Mesendoderm (in vitro differentiated cells): ENCODE results near the gene TGFB1I1.

ENCODE experiments used
- DNase-seq: peaks from one replicate; pipeline ENCODE4 v3.0.0; 2013
- H2AK5ac ChIP-seq: 2 replicates; pipeline ENCODE4 v1.6.1; 2013; ENCODE audit warnings: low read length, inconsistent platforms
- H2BK120ac ChIP-seq: 2 replicates; pipeline ENCODE4 v1.6.1; 2013; ENCODE audit warnings: low read depth, mild to moderate bottlenecking, low read length, moderate library complexity, mixed read lengths
- H2BK15ac ChIP-seq: replicated peaks from 2 replicates; pipeline ENCODE4 v1.6.1; 2013; ENCODE audit warnings: low read depth, mild to moderate bottlenecking, moderate library complexity
- H2BK5ac ChIP-seq: 2 replicates; pipeline ENCODE4 v1.6.1; 2013; ENCODE audit warnings: low read length, inconsistent platforms
- H3K18ac ChIP-seq: 2 replicates; pipeline ENCODE4 v1.6.1; 2013; ENCODE audit warnings: mild to moderate bottlenecking, low read length, mixed read lengths
- H3K23ac ChIP-seq: one replicate; pipeline ENCODE4 v1.6.1; 2013; ENCODE audit warnings: low read length
- H3K27ac ChIP-seq: 2 replicates; pipeline ENCODE4 v1.5.1; 2013; ENCODE audit warnings: low read depth, mild to moderate bottlenecking, inconsistent platforms, low read length, moderate library complexity
- H3K27me3 ChIP-seq: 2 replicates; pipeline ENCODE4 v1.6.1; 2013; ENCODE audit warnings: low read length, control low read depth, mild to moderate bottlenecking, inconsistent platforms; ENCODE audit not compliant: insufficient read depth, poor library complexity
- H3K36me3 ChIP-seq: 2 replicates; pipeline ENCODE4 v1.6.1; 2013; ENCODE audit warnings: low read length, inconsistent platforms; ENCODE audit not compliant: control insufficient read depth, insufficient read depth
- H3K4ac ChIP-seq: one replicate; pipeline ENCODE4 v1.6.1; 2013; ENCODE audit warnings: low read depth, mild to moderate bottlenecking, low read length, moderate library complexity
- H3K4me1 ChIP-seq: 2 replicates; pipeline ENCODE4 v1.6.1; 2013; ENCODE audit warnings: low read depth, low read length, inconsistent platforms; ENCODE audit not compliant: control insufficient read depth
- H3K4me2 ChIP-seq: 2 replicates; pipeline ENCODE4 v1.6.1; 2013; ENCODE audit warnings: low read length
- H3K4me3 ChIP-seq: 2 replicates; pipeline ENCODE4 v1.5.1; 2013; ENCODE audit warnings: mild to moderate bottlenecking, low read length
- H3K56ac ChIP-seq: one replicate; pipeline ENCODE4 v1.6.1; 2013; ENCODE audit warnings: low read length
- H3K79me1 ChIP-seq: 2 replicates; pipeline ENCODE4 v1.6.1; 2013; ENCODE audit warnings: low read length, inconsistent platforms
- H3K79me2 ChIP-seq: 2 replicates; pipeline ENCODE4 v1.6.1; 2013; ENCODE audit warnings: mild to moderate bottlenecking, low read length; ENCODE audit not compliant: control insufficient read depth, insufficient read depth
- H3K9ac ChIP-seq: 2 replicates; pipeline ENCODE4 v1.6.1; 2013; ENCODE audit warnings: low read length, inconsistent platforms
- H4K5ac ChIP-seq: one replicate; pipeline ENCODE4 v1.6.1; 2013; ENCODE audit warnings: low read length
- H4K8ac ChIP-seq: one replicate; pipeline ENCODE4 v1.6.1; 2013; ENCODE audit warnings: low read depth, mild to moderate bottlenecking, control low read depth, low read length, moderate library complexity
- WGBS: extraction: QIAGEN DNeasy Blood & Tissue Kit; methylation state at CpG from one replicate; pipeline ENCODE4 v1.1.7; 2013; ENCODE audit warnings: low lambda C conversion rate, missing lambda C conversion rate; ENCODE audit not compliant: insufficient coverage; ENCODE audit errors: extremely low coverage; 5-methylcytosine and 5-hydroxymethylcytosine counted together

The TGFB1I1 gene

GRCh38 chr16:31485571-31485970 is 13.6 kb downstream of the TGFB1I1 start:
- no peak for DNase-seq
- Histone ChIP-seq H3K18ac (no peak overlapping the region), H3K9ac (no peak overlapping the region), H3K4me2 (no peak overlapping the region), H2BK15ac (no peak overlapping the region), H3K4me3 (no peak overlapping the region), H3K56ac (no peak overlapping the region), H3K23ac (no peak overlapping the region), H3K4me1 (no peaks in the 10 kb centered on the region), H4K5ac (no peak overlapping the region), H2BK120ac (no peak overlapping the region), H4K8ac (no peak overlapping the region), H3K36me3 (no peaks in the 10 kb centered on the region), H2AK5ac (no peak overlapping the region), H2BK5ac (no peak overlapping the region), H3K27me3 (peaks cover 12% of the 10 kb centered on the region), H3K4ac (no peak overlapping the region), H3K79me2 (no peaks in the 10 kb centered on the region), H3K27ac (no peak overlapping the region), H3K79me1 (no peaks in the 10 kb centered on the region)
- WGBS, result no CpG with 5 or more reads among the region's 17 CpGs

GRCh38 chr16:31486045-31486444 is 14.1 kb downstream of the TGFB1I1 start:
- Histone ChIP-seq H3K4ac (no peak overlapping the region), H2AK5ac (no peak overlapping the region), H3K23ac (no peak overlapping the region), H2BK120ac (no peak overlapping the region), H2BK5ac (no peak overlapping the region), H3K4me2 (no peak overlapping the region), H3K56ac (no peak overlapping the region), H3K79me1 (no peaks in the 10 kb centered on the region), H2BK15ac (no peak overlapping the region), H4K5ac (no peak overlapping the region), H3K27ac (no peak overlapping the region), H3K18ac (no peak overlapping the region), H3K27me3 (peaks cover 12% of the 10 kb centered on the region), H3K4me3 (no peak overlapping the region), H4K8ac (no peak overlapping the region), H3K79me2 (no peaks in the 10 kb centered on the region), H3K4me1 (no peaks in the 10 kb centered on the region), H3K36me3 (no peaks in the 10 kb centered on the region), H3K9ac (no peak overlapping the region)
- no CpG with 5 or more reads among the region's 5 CpGs for WGBS
- DNase-seq, result no peak

GRCh38 chr16:31487071-31487719 is 15.2 kb downstream of the TGFB1I1 start:
- Histone ChIP-seq H3K9ac (no peak overlapping the region), H3K4me3 (no peak overlapping the region), H2BK120ac (no peak overlapping the region), H2AK5ac (no peak overlapping the region), H4K8ac (no peak overlapping the region), H3K18ac (no peak overlapping the region), H3K56ac (peak overlapping the region; percentile 30), H2BK15ac (no peak overlapping the region), H3K36me3 (no peaks in the 10 kb centered on the region), H4K5ac (no peak overlapping the region), H2BK5ac (no peak overlapping the region), H3K79me1 (no peaks in the 10 kb centered on the region), H3K4me1 (no peaks in the 10 kb centered on the region), H3K23ac (no peak overlapping the region), H3K27me3 (peaks cover 12% of the 10 kb centered on the region), H3K27ac (no peak overlapping the region), H3K79me2 (no peaks in the 10 kb centered on the region), H3K4me2 (peak overlapping the region; percentile 85), H3K4ac (no peak overlapping the region)
- WGBS, result no CpG with 5 or more reads among the region's 48 CpGs
- no peak for DNase-seq

- H3K4ac ChIP-seq, result no peak overlapping the region
- peaks cover 12% of the 10 kb centered on the region for H3K27me3 ChIP-seq
- H3K56ac ChIP-seq, result peak overlapping the region; percentile 42
- H2AK5ac ChIP-seq, result no peak overlapping the region
- no peaks in the 10 kb centered on the region for H3K79me1 ChIP-seq
- H3K79me2 ChIP-seq, result no peaks in the 10 kb centered on the region
- peak overlapping the region; percentile 85 for H3K4me2 ChIP-seq
- H4K5ac ChIP-seq, result no peak overlapping the region
- H3K9ac ChIP-seq, result peak overlapping the region; percentile 47
- H3K36me3 ChIP-seq, result no peaks in the 10 kb centered on the region
- no CpG with 5 or more reads among the region's 60 CpGs for WGBS
- H2BK120ac ChIP-seq, result no peak overlapping the region
- H3K18ac ChIP-seq, result no peak overlapping the region
- peak; percentile 53 for DNase-seq
- H2BK15ac ChIP-seq, result no peak overlapping the region
- peak overlapping the region; percentile 4 for H3K4me3 ChIP-seq
- no peak overlapping the region for H2BK5ac ChIP-seq
- no peak overlapping the region for H3K23ac ChIP-seq
- H4K8ac ChIP-seq, result no peak overlapping the region
- H3K4me1 ChIP-seq, result no peaks in the 10 kb centered on the region
- H3K27ac ChIP-seq, result no peak overlapping the region
These were observed 15.9 kb downstream of the TGFB1I1 start for GRCh38 chr16:31487720-31488467.

GRCh38 chr16:31488468-31489297 is 16.7 kb downstream of the TGFB1I1 start:
- Histone ChIP-seq H3K79me2 (no peaks in the 10 kb centered on the region), H2BK5ac (no peak overlapping the region), H3K18ac (no peak overlapping the region), H3K23ac (no peak overlapping the region), H3K36me3 (no peaks in the 10 kb centered on the region), H3K27me3 (peaks cover 12% of the 10 kb centered on the region), H4K8ac (no peak overlapping the region), H2BK15ac (no peak overlapping the region), H3K56ac (peak overlapping the region; percentile 42), H3K27ac (no peak overlapping the region), H3K4me3 (no peak overlapping the region), H3K9ac (peak overlapping the region; percentile 47), H3K79me1 (no peaks in the 10 kb centered on the region), H3K4me2 (peak overlapping the region; percentile 85), H2AK5ac (no peak overlapping the region), H3K4ac (no peak overlapping the region), H2BK120ac (no peak overlapping the region), H3K4me1 (no peaks in the 10 kb centered on the region), H4K5ac (no peak overlapping the region)
- no CpG with 5 or more reads among the region's 77 CpGs for WGBS
- DNase-seq, result peak; percentile 24
